HCT116 (cell line): ENCODE results near the gene CHST4. TPM values are rescaled to one million over a fixed set of nuclear protein-coding genes. Genes with fewer than 3 reads are reported as not detected.

Experiments used
- ATAC-seq: fragments of 200-7000 bp; cut with Tn5 transposase; 2 replicates; pipeline ENCODE4 v1.9.1; 2020; ENCODE audit warnings: mild to moderate bottlenecking, moderate library complexity
- BruUV-seq: library from RNA; stranded (reverse); fragments of 400-500 nt; replicated peaks from 2 replicates; lab custom pipeline; 2021; lab: Mats Ljungman, UMichigan
- CTCF ChIA-PET: fragments of 300-600 bp; sonication (Branson Sonifier 250); formaldehyde crosslinking; loops from one replicate; lab custom pipeline; 2021; ENCODE audit warnings: antibody characterized with exemption; lab: Charles Lee
- POLR2A ChIA-PET: fragments of 300-600, 350-600 bp; sonication (Branson Sonifier 250); formaldehyde crosslinking; loops from one replicate; lab custom pipeline; 2021; ENCODE audit warnings: antibody characterized with exemption; lab: Charles Lee
- RAD21 ChIA-PET, 2 experiments: fragments of 300-600 bp; sonication (Branson Sonifier 250); formaldehyde crosslinking; loops; one replicate each; lab custom pipeline; 2023; ENCODE audit warnings: low total read pairs in 2 of 2; ENCODE audit not compliant: uncharacterized antibody in 2 of 2, unreplicated experiment in 2 of 2, low non-redundant PET in 1 of 2; lab: Charles Lee
- DNase-seq: peaks from one replicate; pipeline ENCODE4 v3.0.0-alpha.2; 2010; ENCODE audit warnings: low read depth, low spot score
- H2AFZ ChIP-seq: fragments of 200-600 bp; shearing (Covaris generic), sonication (generic); 2 replicates; pipeline ENCODE4 v1.6.1; 2017; ENCODE audit warnings: low read depth, mixed run types, mixed read lengths, antibody characterized with exemption, low read length; ENCODE audit not compliant: poor library complexity, severe bottlenecking
- H3K27ac ChIP-seq: 2 replicates; pipeline ENCODE4 v1.5.1; 2012; ENCODE audit warnings: low read depth, low read length
- H3K27me3 ChIP-seq: fragments of 200-600 bp; sonication (generic); 2 replicates; pipeline ENCODE4 v1.6.1; 2016; ENCODE audit warnings: mixed run types, low read length, mixed read lengths; ENCODE audit not compliant: insufficient read depth
- H3K36me3 ChIP-seq, 2 experiments: fragments of 200-500 bp in 1 of 2; fragments of 200-600 bp in 1 of 2; sonication (Bioruptor generic) in 1 of 2; sonication (generic) in 1 of 2; 2 replicates each; pipeline versions ENCODE4 v1.5.1 to v1.6.1; 2014 to 2016; ENCODE audit warnings: low read length in 2 of 2, inconsistent platforms in 1 of 2, mixed read lengths in 1 of 2, mixed run types in 1 of 2; ENCODE audit not compliant: insufficient read depth in 2 of 2, control insufficient read depth in 1 of 2
- H3K4me1 ChIP-seq, 2 experiments: fragments of 200-600 bp in 1 of 2; sonication (generic) in 1 of 2; 2 replicates each; pipeline versions ENCODE4 v1.5.1 to v1.6.1; 2012 to 2017; ENCODE audit warnings: low read length in 2 of 2, inconsistent platforms in 1 of 2, mild to moderate bottlenecking in 1 of 2, mixed read lengths in 1 of 2, mixed run types in 1 of 2, moderate library complexity in 1 of 2; ENCODE audit not compliant: insufficient read depth in 2 of 2, control insufficient read depth in 1 of 2
- H3K4me2 ChIP-seq: fragments of 200-600 bp; sonication (generic); 2 replicates; pipeline ENCODE4 v1.6.1; 2017; ENCODE audit warnings: mixed run types, low read length, mixed read lengths
- H3K4me3 ChIP-seq, 2 experiments: fragments of 200-600 bp in 1 of 2; sonication (generic) in 1 of 2; replicated peaks in 1 of 2; 2 replicates each; pipeline ENCODE4 v1.5.1; 2011 to 2016; ENCODE audit warnings: low read length in 2 of 2, control low read depth in 1 of 2, low read depth in 1 of 2, mild to moderate bottlenecking in 1 of 2, mixed read lengths in 1 of 2, mixed run types in 1 of 2
- H3K79me2 ChIP-seq: fragments of 200-600 bp; sonication (generic); 2 replicates; pipeline ENCODE4 v1.6.1; 2017; ENCODE audit warnings: mild to moderate bottlenecking, mixed run types, low read length, moderate library complexity, mixed read lengths; ENCODE audit not compliant: insufficient read depth
- H3K9ac ChIP-seq: fragments of 200-600 bp; sonication (generic); 2 replicates; pipeline ENCODE4 v1.6.1; 2016; ENCODE audit warnings: low read length, mixed read lengths
- H3K9me2 ChIP-seq: fragments of 200-600 bp; sonication (generic), shearing (Covaris generic); 2 replicates; pipeline ENCODE4 v1.6.1; 2017; ENCODE audit warnings: mixed run types, mild to moderate bottlenecking, moderate library complexity; ENCODE audit not compliant: insufficient read depth
- H3K9me3 ChIP-seq, 2 experiments: fragments of 200-500 bp in 1 of 2; fragments of 200-600 bp in 1 of 2; sonication (Bioruptor generic) in 1 of 2; sonication (generic) in 1 of 2; 2 replicates each; pipeline ENCODE4 v1.6.1; 2014 to 2017; ENCODE audit warnings: low read length in 2 of 2, mixed read lengths in 2 of 2, inconsistent platforms in 1 of 2, low read depth in 1 of 2, mild to moderate bottlenecking in 1 of 2, mixed run types in 1 of 2, moderate library complexity in 1 of 2; ENCODE audit not compliant: control insufficient read depth in 1 of 2, insufficient read depth in 1 of 2
- H4K20me1 ChIP-seq: fragments of 200-600 bp; sonication (generic), shearing (Covaris generic); 2 replicates; pipeline ENCODE4 v1.6.1; 2017; ENCODE audit warnings: mixed run types, mild to moderate bottlenecking, moderate library complexity; ENCODE audit not compliant: insufficient read depth
- ATF3 ChIP-seq: IDR thresholded peaks from 2 replicates; pipeline ENCODE4 v1.6.1; 2012
- CBX3 ChIP-seq: IDR thresholded peaks from 2 replicates; pipeline ENCODE4 v1.6.1; 2012; ENCODE audit warnings: low read depth
- CTCF ChIP-seq, 3 experiments: fragments of 200-600 bp in 1 of 3; sonication (generic) in 1 of 3; IDR thresholded peaks in 2 of 3; conservative IDR thresholded peaks in 1 of 3; 2 replicates each; pipeline ENCODE4 v1.5.1; 2012 to 2017; ENCODE audit warnings: low read depth in 2 of 3, low read length in 2 of 3, antibody characterized with exemption in 1 of 3, borderline replicate concordance in 1 of 3, control low read depth in 1 of 3, mild to moderate bottlenecking in 1 of 3, mixed read lengths in 1 of 3, mixed run types in 1 of 3, moderate library complexity in 1 of 3; ENCODE audit not compliant: insufficient read depth in 1 of 3
- EGR1 ChIP-seq: IDR thresholded peaks from 2 replicates; pipeline ENCODE4 v1.6.1; 2012; ENCODE audit warnings: low read depth
- ELF1 ChIP-seq: IDR thresholded peaks from 2 replicates; pipeline ENCODE4 v1.6.1; 2012; ENCODE audit warnings: low read depth, borderline replicate concordance
- EZH2phosphoT487 ChIP-seq: fragments of 200-600 bp; IDR thresholded peaks from 2 replicates; pipeline ENCODE4 v1.6.1; 2018; ENCODE audit warnings: antibody characterized with exemption, borderline replicate concordance
- FOSL1 ChIP-seq: IDR thresholded peaks from 2 replicates; pipeline ENCODE4 v1.6.1; 2012; ENCODE audit warnings: low read depth
- JUND ChIP-seq: IDR thresholded peaks from 2 replicates; pipeline ENCODE4 v1.6.1; 2012
- POLR2AphosphoS5 ChIP-seq: IDR thresholded peaks from 2 replicates; pipeline ENCODE4 v1.6.1; 2011; ENCODE audit warnings: mild to moderate bottlenecking, low read depth, low read length, moderate library complexity
- SP1 ChIP-seq: IDR thresholded peaks from 2 replicates; pipeline ENCODE4 v1.6.1; 2012; ENCODE audit warnings: low read depth
- SRF ChIP-seq: IDR thresholded peaks from 2 replicates; pipeline ENCODE4 v1.6.1; 2012; ENCODE audit warnings: low read depth
- TCF7L2 ChIP-seq: IDR thresholded peaks from 2 replicates; pipeline ENCODE4 v1.7.0; 2011; ENCODE audit warnings: borderline replicate concordance, inconsistent platforms; ENCODE audit not compliant: insufficient read depth, insufficient read length; ENCODE audit errors: extremely low read depth
- YY1 ChIP-seq: IDR thresholded peaks from 2 replicates; pipeline ENCODE4 v1.6.1; 2011; ENCODE audit warnings: low read length, low read depth, moderate library complexity, mild to moderate bottlenecking; ENCODE audit not compliant: insufficient replicate concordance; ENCODE audit errors: extremely low read depth
- ZBTB33 ChIP-seq: IDR thresholded peaks from 2 replicates; pipeline ENCODE4 v1.6.1; 2011; ENCODE audit warnings: mild to moderate bottlenecking, low read length, moderate library complexity; ENCODE audit not compliant: insufficient replicate concordance; ENCODE audit errors: extremely low read depth
- ZFX ChIP-seq: fragments of 450-650 bp; IDR thresholded peaks from 2 replicates; pipeline ENCODE4 v1.6.1; 2017
- ZNF274 ChIP-seq: fragments of 200-500 bp; sonication (Bioruptor generic); IDR thresholded peaks from 2 replicates; pipeline ENCODE4 v1.6.1; 2014; ENCODE audit warnings: mild to moderate bottlenecking, low read depth, low read length, inconsistent platforms
- intact Hi-C: fragments of 100-400 bp; cut with micrococcal nuclease; formaldehyde crosslinking; loops from 2 replicates; pipeline ENCODE4 v1.10.0; 2022
- total RNA-seq: library from RNA; stranded (reverse); gene quantifications from one replicate; pipeline ENCODE4 v1.2.1, GENCODE V29; 2021; ENCODE audit not compliant: unreplicated experiment

Gene CHST4
- total RNA-seq, 1 experiment from 2014 or later, result 0.59 TPM

GRCh38 chr16:71555230-71555891 is 29.1 kb downstream of the CHST4 start:
- H2AFZ ChIP-seq, result no peak overlapping the region
- H3K27ac ChIP-seq, result no peak overlapping the region
- no TSS peak for BruUV-seq
- no peaks in the 10 kb centered on the region for H3K27me3 ChIP-seq
- no peak for DNase-seq
- no peak for ATAC-seq
- H3K79me2 ChIP-seq, result no peaks in the 10 kb centered on the region
- no peak overlapping the region for H3K9ac ChIP-seq
- no peaks in the 10 kb centered on the region for H4K20me1 ChIP-seq
- TF ChIP-seq YY1 (no peak), ELF1 (no peak), ZFX (no peak), EGR1 (no peak), JUND (no peak), CTCF (IDR thresholded peaks at IDR 0.05 in 2 of 3, conservative IDR thresholded peaks at IDR 0.05 in 1 of 3; ENCODE audit: borderline replicate concordance in 1 of 3, insufficient read depth in 1 of 3, low read depth in 2 of 3, low read length in 2 of 3) (no peak), TCF7L2 (no peak), CBX3 (no peak), SRF (no peak), ZBTB33 (no peak), ZNF274 (no peak), ATF3 (no peak), SP1 (no peak), EZH2phosphoT487 (no peak), FOSL1 (no peak), POLR2AphosphoS5 (no peak)
- intact Hi-C loops, result no loop called here
- ChIA-PET RAD21 (no interaction called here), POLR2A (interaction anchor here (1.1 kb wide), 1 partner anchor 10 kb away, joined by 7 read pairs; no protein-coding TSS in a partner anchor), CTCF (interaction anchor here (1.0 to 1.5 kb wide), 2 partner anchors 56 kb away, joined by 3 to 4 read pairs; no protein-coding TSS in a partner anchor)
- H3K4me1 ChIP-seq, result no peaks in the 10 kb centered on the region
- no peaks in the 10 kb centered on the region for H3K9me2 ChIP-seq
- H3K4me2 ChIP-seq, result no peak overlapping the region
- no peaks in the 10 kb centered on the region for H3K36me3 ChIP-seq
- no peaks in the 10 kb centered on the region for H3K9me3 ChIP-seq
- H3K4me3 ChIP-seq, result no peak overlapping the region
